ENCODE measurements around the gene ADAMTS9. TPM values are rescaled to one million over a fixed set of nuclear protein-coding genes. Genes with fewer than 3 reads are reported as not detected.

The ADAMTS9 gene
- total RNA-seq, 3 donors from 2014 or later (not counting 1 experiment from before 2014, with no cell fraction given) = not detected

DNA sequence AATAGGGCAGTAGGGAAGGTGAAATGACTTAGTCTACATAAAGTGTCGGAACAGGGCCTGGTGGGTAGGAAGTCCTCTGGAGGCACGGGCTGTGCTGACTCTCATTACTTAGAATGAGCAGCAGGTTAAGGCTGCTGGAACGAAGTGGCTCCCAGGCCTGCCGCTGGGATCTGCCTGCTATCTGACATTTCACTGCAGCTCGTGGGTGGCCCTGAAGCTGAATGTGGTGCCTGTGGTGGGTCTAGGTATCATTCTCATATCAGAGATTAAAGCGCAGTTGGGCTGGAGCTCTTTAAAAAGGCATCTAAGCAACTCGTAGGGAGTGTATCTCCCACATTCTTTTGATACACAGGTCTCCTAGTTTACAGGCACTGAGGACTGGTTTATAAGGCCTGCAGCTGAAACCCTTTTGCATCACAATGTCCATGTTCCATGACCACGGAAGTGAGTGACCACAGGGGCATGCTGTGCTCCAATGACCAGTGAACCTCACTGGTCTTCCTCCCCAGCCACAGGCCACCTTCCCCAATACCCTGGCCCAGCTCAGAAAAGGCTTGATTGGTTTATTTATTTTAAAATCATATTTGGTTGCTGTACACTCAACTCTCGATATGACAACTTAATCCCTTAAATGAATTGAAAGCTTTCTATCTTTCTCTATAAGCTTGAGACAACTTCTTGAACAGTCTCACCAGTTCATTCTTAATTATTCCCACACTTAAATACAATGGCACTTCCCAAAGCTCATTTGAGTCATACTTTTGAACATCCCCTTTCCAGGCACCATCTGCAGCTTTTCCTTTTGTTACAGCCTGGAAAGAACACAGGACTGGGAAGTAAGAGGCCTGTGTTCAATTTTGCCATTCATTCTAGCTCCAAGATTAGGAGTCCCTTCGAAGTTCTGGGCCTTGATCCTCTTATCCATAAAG lies 19.0 kb downstream of the ADAMTS9 start:
- Histone ChIP-seq H3K36me3 (ENCODE audit: control insufficient read depth, insufficient read depth, low read length) (no peaks in the 10 kb centered on the region), H3K4me3 (ENCODE audit: low read length) (no peak overlapping the region), H3K27me3 (ENCODE audit: control insufficient read depth, insufficient read depth, low read length) (no peaks in the 10 kb centered on the region), H3K9me3 (ENCODE audit: control insufficient read depth, insufficient read depth, low read length) (no peaks in the 10 kb centered on the region), H3K27ac (ENCODE audit: low read length) (no peak overlapping the region), H3K4me1 (ENCODE audit: control insufficient read depth, insufficient read depth, low read length) (no peaks in the 10 kb centered on the region)
- DNase-seq (no peak), ATAC-seq (no peak)
- intact Hi-C loops (cut with micrococcal nuclease) = no loop called here
- Mint-ChIP-seq H3K36me3 (no peaks in the 10 kb centered on the region), H3K4me1 (no peaks in the 10 kb centered on the region), H3K27me3 (ENCODE audit: low read depth in 2 of 2) (no peaks in the 10 kb centered on the region), H3K9me3 (peaks cover 0 to 7% of the 10 kb centered on the region in 2 donors), H3K4me3 (no peak overlapping the region), H3K27ac (no peak overlapping the region)
- TF ChIP-seq, protein P1, sequence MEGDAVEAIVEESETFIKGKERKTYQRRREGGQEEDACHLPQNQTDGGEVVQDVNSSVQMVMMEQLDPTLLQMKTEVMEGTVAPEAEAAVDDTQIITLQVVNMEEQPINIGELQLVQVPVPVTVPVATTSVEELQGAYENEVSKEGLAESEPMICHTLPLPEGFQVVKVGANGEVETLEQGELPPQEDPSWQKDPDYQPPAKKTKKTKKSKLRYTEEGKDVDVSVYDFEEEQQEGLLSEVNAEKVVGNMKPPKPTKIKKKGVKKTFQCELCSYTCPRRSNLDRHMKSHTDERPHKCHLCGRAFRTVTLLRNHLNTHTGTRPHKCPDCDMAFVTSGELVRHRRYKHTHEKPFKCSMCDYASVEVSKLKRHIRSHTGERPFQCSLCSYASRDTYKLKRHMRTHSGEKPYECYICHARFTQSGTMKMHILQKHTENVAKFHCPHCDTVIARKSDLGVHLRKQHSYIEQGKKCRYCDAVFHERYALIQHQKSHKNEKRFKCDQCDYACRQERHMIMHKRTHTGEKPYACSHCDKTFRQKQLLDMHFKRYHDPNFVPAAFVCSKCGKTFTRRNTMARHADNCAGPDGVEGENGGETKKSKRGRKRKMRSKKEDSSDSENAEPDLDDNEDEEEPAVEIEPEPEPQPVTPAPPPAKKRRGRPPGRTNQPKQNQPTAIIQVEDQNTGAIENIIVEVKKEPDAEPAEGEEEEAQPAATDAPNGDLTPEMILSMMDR (IDR thresholded peaks at IDR 0.05) = no peak
- WGBS (ENCODE audit: insufficient coverage) = 85% methylated on average over 9 of the region's 10 CpGs

DNA sequence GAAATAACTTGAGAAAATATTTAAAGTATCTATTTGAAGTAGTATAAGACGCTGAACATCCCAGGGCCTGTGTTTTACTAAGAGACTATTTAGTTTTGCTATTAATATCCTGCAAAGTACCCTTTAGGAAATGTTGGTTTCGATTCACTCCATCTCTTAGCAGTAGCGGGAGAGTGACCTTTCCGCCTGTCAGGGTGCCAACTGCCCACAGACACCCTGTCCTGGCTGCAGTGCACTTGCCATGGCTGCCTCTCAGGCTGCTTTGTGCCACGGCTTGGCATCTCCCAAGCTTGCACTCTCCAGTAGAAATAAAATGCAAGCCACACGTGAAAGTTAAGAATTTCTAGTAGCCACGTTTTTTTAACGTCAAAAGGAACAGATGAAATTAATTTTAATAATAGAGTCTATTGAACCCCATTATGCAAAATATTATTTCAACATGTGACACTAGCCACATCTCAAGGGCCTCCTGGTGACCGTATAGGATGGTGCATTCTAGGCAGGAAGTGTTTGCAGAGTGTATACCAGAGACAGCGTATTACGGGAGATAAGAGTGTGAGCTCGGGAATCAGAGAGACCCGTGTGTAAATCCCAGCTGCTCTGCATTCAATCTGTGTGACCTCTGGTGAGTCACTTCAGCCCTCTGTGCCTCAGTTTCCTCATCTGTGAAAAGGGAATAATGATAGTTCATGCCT lies 19.8 kb downstream of the ADAMTS9 start:
- ATAC-seq (no peak), DNase-seq (no peak)
- H3K9me3 ChIP-seq (ENCODE audit: control insufficient read depth, insufficient read depth, low read length) = no peaks in the 10 kb centered on the region
- peaks cover 0 to 7% of the 10 kb centered on the region in 2 donors for H3K9me3 Mint-ChIP-seq
- no peaks in the 10 kb centered on the region for H3K4me1 ChIP-seq (ENCODE audit: control insufficient read depth, insufficient read depth, low read length)
- no peak overlapping the region for H3K27ac Mint-ChIP-seq
- H3K27ac ChIP-seq (ENCODE audit: low read length) = no peak overlapping the region
- no peaks in the 10 kb centered on the region for H3K4me1 Mint-ChIP-seq
- intact Hi-C loops (cut with micrococcal nuclease) = no loop called here
- H3K27me3 Mint-ChIP-seq (ENCODE audit: low read depth in 2 of 2) = no peaks in the 10 kb centered on the region
- no peaks in the 10 kb centered on the region for H3K27me3 ChIP-seq (ENCODE audit: control insufficient read depth, insufficient read depth, low read length)
- H3K36me3 Mint-ChIP-seq = no peaks in the 10 kb centered on the region
- H3K4me3 ChIP-seq (ENCODE audit: low read length) = no peak overlapping the region
- no peaks in the 10 kb centered on the region for H3K36me3 ChIP-seq (ENCODE audit: control insufficient read depth, insufficient read depth, low read length)
- H3K4me3 Mint-ChIP-seq = no peak overlapping the region
- WGBS (ENCODE audit: insufficient coverage) = 83% methylated on average over 13 of the region's 13 CpGs
- TF ChIP-seq, protein P1 (IDR thresholded peaks at IDR 0.05) = no peak

DNA sequence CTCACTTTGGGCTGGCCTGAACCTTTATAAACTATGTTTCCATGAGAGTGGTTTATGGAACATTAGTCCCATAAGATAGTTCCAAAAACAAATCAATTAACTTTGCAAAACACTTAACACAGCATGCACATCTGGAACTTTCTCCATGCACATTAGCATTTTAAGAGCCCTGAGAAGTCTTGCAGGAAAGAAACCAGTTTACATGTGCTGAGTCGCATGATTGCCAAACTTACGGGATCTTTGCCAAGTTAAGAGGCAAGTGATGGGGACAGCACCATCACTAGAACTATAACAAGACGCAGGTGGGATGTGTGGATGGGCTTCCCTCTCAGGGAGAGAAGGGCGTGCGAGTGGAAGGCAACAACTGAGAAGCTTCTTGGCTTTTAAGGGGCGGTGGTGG lies 20.7 kb downstream of the ADAMTS9 start:
- 86% methylated on average over 6 of the region's 6 CpGs for WGBS (ENCODE audit: insufficient coverage)
- TF ChIP-seq, protein P1 (IDR thresholded peaks at IDR 0.05) = no peak
- no peak overlapping the region for H3K4me3 Mint-ChIP-seq

More for the DNA sequence above, 20.7 kb downstream of the ADAMTS9 start:
- Mint-ChIP-seq H3K4me1 (no peaks in the 10 kb centered on the region), H3K9me3 (peaks cover 3 to 10% of the 10 kb centered on the region in 2 donors), H3K36me3 (peaks cover 5% of the 10 kb centered on the region), H3K27ac (no peak overlapping the region), H3K27me3 (ENCODE audit: low read depth in 2 of 2) (no peaks in the 10 kb centered on the region)
- Histone ChIP-seq H3K27ac (ENCODE audit: low read length) (no peak overlapping the region), H3K9me3 (ENCODE audit: control insufficient read depth, insufficient read depth, low read length) (no peaks in the 10 kb centered on the region), H3K4me3 (ENCODE audit: low read length) (no peak overlapping the region), H3K27me3 (ENCODE audit: control insufficient read depth, insufficient read depth, low read length) (no peaks in the 10 kb centered on the region), H3K4me1 (ENCODE audit: control insufficient read depth, insufficient read depth, low read length) (no peaks in the 10 kb centered on the region), H3K36me3 (ENCODE audit: control insufficient read depth, insufficient read depth, low read length) (no peaks in the 10 kb centered on the region)
- ATAC-seq (no peak), DNase-seq (no peak)
- intact Hi-C loops (cut with micrococcal nuclease) = no loop called here
